ENCODE measurements around the gene S100A12. TPM values are rescaled to one million over a fixed set of nuclear protein-coding genes. Genes with fewer than 3 reads are reported as not detected.

The S100A12 gene
- total RNA-seq, 2 experiments from 2014 or later, result not detected

DNA sequence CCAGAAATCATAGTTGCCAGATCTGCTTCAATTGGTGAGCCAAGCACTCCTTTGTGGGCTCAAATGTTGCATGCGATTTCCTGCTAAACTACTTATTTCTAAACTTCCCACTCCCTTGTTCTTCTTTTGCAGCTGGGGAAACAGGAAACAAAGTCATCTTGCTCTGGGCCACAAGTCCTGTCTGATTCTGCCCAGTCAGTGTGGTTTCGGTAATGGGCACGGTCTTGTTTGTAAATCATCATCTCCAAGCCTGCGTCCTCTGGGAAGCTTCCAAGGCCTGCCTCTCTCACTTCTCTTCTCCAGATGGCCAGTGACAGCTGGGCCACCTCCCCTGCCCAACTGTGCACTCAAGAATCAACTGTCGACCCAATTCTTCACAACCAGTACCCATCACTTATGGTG, 11.1 kb upstream of the S100A12 start:
- no peaks in the 10 kb centered on the region for H3K4me1 Mint-ChIP-seq
- intact Hi-C loops (cut with DNase I, micrococcal nuclease), result no loop called here
- no peaks in the 10 kb centered on the region for H3K9me3 Mint-ChIP-seq (ENCODE audit: low read depth)
- H3K4me3 Mint-ChIP-seq, result no peak overlapping the region
- ChIA-PET POLR2A (no interaction called here), CTCF (interaction anchor here (0.6 to 0.7 kb wide), 2 partner anchors 34 to 57 kb away, joined by 3 read pairs; no protein-coding TSS in a partner anchor)
- DNase-seq, result no peak
- no peaks in the 10 kb centered on the region for H3K36me3 Mint-ChIP-seq (ENCODE audit: low read depth)
- no peak overlapping the region for H3K27ac Mint-ChIP-seq
- ATAC-seq, result no peak
- H3K27me3 Mint-ChIP-seq, result peaks cover 7% of the 10 kb centered on the region

DNA sequence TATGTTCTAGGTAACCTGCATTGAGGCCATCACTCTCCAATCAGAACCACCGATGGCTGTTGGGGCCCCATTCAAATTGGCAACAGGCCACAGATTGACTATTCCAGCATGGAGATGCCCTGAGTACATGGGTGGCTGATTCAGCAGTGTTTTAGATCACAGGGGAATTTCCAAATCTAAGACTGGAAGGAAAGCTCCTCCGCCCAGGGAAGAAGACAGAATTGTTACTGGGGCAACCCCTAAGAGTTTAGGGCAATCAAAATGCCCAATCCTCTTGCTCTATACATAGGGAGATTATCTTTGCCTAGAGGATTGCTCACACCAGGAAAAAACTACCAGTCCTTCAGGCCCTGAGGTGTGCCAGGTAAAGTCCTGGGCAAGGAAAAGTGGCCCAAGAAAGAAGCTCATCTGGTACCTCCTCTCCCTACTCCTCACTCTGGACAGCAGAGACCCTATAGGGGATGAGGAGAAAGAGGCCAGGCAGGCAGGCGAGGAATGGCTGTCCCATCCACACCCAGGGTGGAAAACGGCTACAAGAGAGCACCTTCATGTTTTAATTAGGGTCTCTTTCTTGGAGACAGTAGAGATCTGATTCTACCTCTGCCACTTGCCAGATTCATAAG, 9.6 kb upstream of the S100A12 start:
- no peak overlapping the region for H3K27ac Mint-ChIP-seq
- POLR2A ChIA-PET, result no interaction called here
- CTCF ChIA-PET, result interaction anchor here (0.8 kb wide), 1 partner anchor 148 kb away, joined by 3 read pairs; no protein-coding TSS in a partner anchor
- H3K36me3 Mint-ChIP-seq (ENCODE audit: low read depth), result no peaks in the 10 kb centered on the region
- H3K4me3 Mint-ChIP-seq, result no peak overlapping the region
- ATAC-seq (no peak), DNase-seq (no peak)
- peaks cover 9% of the 10 kb centered on the region for H3K27me3 Mint-ChIP-seq
- intact Hi-C loops (cut with DNase I, micrococcal nuclease), result no loop called here
- H3K9me3 Mint-ChIP-seq (ENCODE audit: low read depth), result no peaks in the 10 kb centered on the region
- no peaks in the 10 kb centered on the region for H3K4me1 Mint-ChIP-seq

DNA sequence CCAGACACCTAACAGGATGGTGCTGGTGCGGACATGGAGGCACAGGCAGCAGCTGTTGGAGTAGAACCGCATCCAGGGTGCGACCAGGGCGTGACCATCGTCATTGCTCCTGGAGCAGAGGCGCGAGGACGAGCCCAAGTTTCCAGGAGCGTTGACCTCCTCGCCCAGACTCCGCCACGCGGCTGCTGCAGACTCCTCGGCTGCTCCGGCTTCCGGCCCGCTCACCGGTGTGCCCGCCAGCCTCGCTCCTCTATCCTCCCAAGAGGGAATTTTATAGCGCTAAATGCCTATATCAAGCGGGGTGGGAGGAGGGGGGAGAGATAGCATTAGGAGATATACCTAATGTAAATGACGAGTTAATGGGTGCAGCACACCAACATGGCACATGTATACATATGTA, 5.3 kb upstream of the S100A12 start:
- POLR2A ChIA-PET, result no interaction called here
- H3K27ac Mint-ChIP-seq, result no peak overlapping the region
- no peak for ATAC-seq
- H3K4me1 Mint-ChIP-seq, result no peaks in the 10 kb centered on the region
- CTCF ChIA-PET, result no interaction called here
- no peak overlapping the region for H3K4me3 Mint-ChIP-seq
- intact Hi-C loops (cut with DNase I, micrococcal nuclease), result no loop called here
- no peaks in the 10 kb centered on the region for H3K9me3 Mint-ChIP-seq (ENCODE audit: low read depth)
- H3K36me3 Mint-ChIP-seq (ENCODE audit: low read depth), result no peaks in the 10 kb centered on the region
- peaks cover 26% of the 10 kb centered on the region for H3K27me3 Mint-ChIP-seq
- DNase-seq, result no peak

DNA sequence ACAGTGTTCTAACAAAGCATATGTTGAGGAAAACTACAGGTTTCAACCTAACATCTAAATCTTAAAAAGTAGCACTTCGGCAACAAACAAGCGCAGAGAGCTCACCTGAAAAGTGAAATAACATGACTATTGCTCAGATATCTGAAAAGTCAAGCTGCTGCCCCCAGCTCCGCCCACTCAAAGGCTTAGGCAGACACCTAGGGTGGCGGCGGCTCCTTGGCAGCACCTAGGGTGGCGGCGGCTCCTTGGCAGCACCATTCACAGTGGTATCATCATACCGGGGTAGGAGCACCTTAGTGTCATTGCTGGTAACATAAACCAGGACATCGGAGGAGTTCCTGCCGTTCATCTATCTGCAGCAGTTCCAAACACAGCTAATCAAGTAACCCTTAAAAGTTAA, 4.2 kb upstream of the S100A12 start:
- Mint-ChIP-seq H3K9me3 (ENCODE audit: low read depth) (no peaks in the 10 kb centered on the region), H3K27ac (no peak overlapping the region), H3K4me1 (no peaks in the 10 kb centered on the region), H3K36me3 (ENCODE audit: low read depth) (no peaks in the 10 kb centered on the region), H3K27me3 (peaks cover 26% of the 10 kb centered on the region), H3K4me3 (no peak overlapping the region)
- intact Hi-C loops (cut with DNase I, micrococcal nuclease), result no loop called here
- CTCF ChIA-PET, result interaction anchor here (0.6 kb wide), 1 partner anchor 97 kb away, joined by 3 read pairs; no protein-coding TSS in a partner anchor
- POLR2A ChIA-PET, result no interaction called here
- DNase-seq (no peak), ATAC-seq (no peak)

DNA sequence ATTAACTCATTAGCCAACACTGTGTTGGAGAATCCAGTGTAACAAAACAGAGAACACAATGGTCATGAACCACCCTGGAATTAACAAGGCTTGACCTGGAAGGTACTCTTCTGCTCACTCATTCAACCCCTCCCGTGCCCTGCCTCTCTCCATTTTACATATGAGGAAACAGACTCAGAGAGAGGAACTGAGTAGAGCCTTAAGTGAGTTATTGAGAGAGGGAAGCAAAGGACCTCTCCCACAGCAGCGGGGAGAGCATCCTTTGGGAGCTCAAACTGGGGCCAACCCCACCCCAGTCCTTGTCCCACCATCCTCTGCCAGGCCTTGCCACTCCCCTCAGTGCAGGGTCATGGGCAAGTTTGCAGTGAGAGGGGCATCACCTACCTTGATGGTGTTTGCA, 1.4 kb downstream of the S100A12 start:
- Mint-ChIP-seq H3K9me3 (ENCODE audit: low read depth) (no peaks in the 10 kb centered on the region), H3K27ac (no peak overlapping the region), H3K4me1 (no peaks in the 10 kb centered on the region), H3K4me3 (no peak overlapping the region), H3K36me3 (ENCODE audit: low read depth) (no peaks in the 10 kb centered on the region), H3K27me3 (peaks cover 16% of the 10 kb centered on the region)
- ATAC-seq (no peak), DNase-seq (no peak)
- ChIA-PET CTCF (interaction anchor here (0.6 to 2.2 kb wide), 2 partner anchors 31 to 148 kb away, joined by 3 to 5 read pairs; no protein-coding TSS in a partner anchor), POLR2A (no interaction called here)
- intact Hi-C loops (cut with DNase I, micrococcal nuclease), result no loop called here

DNA sequence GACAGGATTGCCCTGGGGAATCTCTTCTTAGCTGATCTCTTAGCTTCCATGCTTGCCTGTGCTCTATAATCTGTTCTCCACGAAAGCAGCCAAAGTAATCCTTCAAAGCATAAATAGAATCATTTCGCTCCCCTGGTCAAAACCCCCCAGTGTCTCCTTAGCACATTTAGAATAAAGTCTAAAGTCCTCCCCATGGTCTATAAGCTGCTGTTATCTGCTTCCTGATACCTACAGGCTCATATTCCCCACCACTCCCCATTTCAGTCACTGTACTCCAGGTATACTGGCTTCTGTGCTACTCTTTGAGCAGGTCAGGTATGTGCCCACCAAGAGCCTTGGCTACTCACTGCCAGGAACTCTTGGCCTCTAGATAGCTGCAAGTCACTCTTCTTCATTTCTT, 2.9 kb downstream of the S100A12 start:
- DNase-seq (no peak), ATAC-seq (no peak)
- Mint-ChIP-seq H3K27ac (no peak overlapping the region), H3K9me3 (ENCODE audit: low read depth) (no peaks in the 10 kb centered on the region), H3K4me1 (no peaks in the 10 kb centered on the region), H3K27me3 (peaks cover 8% of the 10 kb centered on the region), H3K4me3 (no peak overlapping the region), H3K36me3 (ENCODE audit: low read depth) (no peaks in the 10 kb centered on the region)
- ChIA-PET POLR2A (no interaction called here), CTCF (interaction anchor here (0.9 to 2.2 kb wide), 2 partner anchors 9 to 32 kb away, joined by 3 to 5 read pairs; no protein-coding TSS in a partner anchor)
- intact Hi-C loops (cut with DNase I, micrococcal nuclease), result no loop called here

DNA sequence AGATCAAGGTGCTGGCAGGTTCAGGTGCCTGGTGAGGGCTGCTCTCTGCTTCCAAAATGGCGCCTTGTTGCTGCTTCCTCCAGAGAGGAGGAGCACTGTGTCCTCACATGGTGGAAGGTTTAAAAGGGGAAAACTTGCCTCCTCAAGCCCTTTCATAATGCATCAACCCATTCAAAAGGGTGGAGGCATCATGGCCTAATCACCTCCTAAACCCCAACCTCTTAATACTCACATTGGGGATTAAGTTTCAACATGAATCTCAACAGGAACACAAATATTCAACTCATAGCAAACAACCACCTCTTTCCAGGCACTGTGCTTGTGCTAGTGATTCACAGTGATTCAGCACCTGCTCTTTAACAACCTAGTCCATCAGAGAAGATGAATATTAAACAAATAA, 4.2 kb downstream of the S100A12 start:
- ChIA-PET POLR2A (no interaction called here), CTCF (no interaction called here)
- no peak overlapping the region for H3K27ac Mint-ChIP-seq
- intact Hi-C loops (cut with DNase I, micrococcal nuclease), result no loop called here
- DNase-seq (no peak), ATAC-seq (no peak)
- peaks cover under 1% of the 10 kb centered on the region for H3K27me3 Mint-ChIP-seq
- H3K9me3 Mint-ChIP-seq (ENCODE audit: low read depth), result no peaks in the 10 kb centered on the region
- H3K4me3 Mint-ChIP-seq, result no peak overlapping the region
- no peaks in the 10 kb centered on the region for H3K4me1 Mint-ChIP-seq
- no peaks in the 10 kb centered on the region for H3K36me3 Mint-ChIP-seq (ENCODE audit: low read depth)

DNA sequence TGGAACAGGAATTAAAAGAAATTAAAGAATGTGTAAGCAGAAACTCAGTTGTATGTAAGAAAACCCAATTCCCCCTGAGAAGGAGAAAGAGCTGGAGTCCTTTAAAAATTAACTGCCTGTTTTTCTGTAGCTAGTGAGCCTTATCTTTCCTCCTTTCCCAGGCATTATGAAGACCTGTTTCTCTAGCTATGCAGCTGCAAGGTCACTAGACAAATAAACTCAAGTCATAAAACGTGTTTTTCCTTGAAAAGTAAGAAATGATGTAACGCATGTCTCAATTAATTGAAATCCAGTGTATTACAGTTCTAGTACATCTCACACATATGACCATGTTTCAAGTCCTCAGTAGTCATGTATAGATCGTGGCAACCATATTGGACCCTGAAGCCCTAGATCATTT, 5.3 kb downstream of the S100A12 start:
- ChIA-PET CTCF (no interaction called here), POLR2A (no interaction called here)
- Mint-ChIP-seq H3K36me3 (ENCODE audit: low read depth) (no peaks in the 10 kb centered on the region), H3K9me3 (ENCODE audit: low read depth) (no peaks in the 10 kb centered on the region), H3K4me3 (no peak overlapping the region), H3K27ac (no peak overlapping the region), H3K27me3 (no peaks in the 10 kb centered on the region), H3K4me1 (no peaks in the 10 kb centered on the region)
- DNase-seq, result no peak
- intact Hi-C loops (cut with DNase I, micrococcal nuclease), result no loop called here
- ATAC-seq, result no peak

DNA sequence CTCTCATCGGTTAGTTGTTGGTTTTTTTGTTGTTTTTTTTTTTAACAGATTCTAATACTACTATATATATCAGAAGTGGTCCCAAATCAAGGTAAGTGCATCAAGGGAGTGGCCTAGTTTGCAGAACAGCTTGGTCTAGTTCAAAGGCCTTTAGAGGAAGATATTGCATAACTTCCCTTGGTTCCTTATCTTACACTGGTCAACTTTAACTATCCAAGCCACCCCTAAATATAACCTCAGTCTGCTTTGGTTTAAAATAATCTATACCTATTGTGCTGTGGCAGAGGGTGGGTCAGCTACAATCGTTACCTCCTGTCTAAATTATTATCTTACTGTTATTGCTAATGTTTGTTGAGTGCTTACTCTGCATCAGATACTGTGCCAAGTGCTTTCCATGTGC, 6.9 kb downstream of the S100A12 start:
- ATAC-seq (no peak), DNase-seq (no peak)
- CTCF ChIA-PET, result no interaction called here
- intact Hi-C loops (cut with DNase I, micrococcal nuclease), result no loop called here
- Mint-ChIP-seq H3K27me3 (no peaks in the 10 kb centered on the region), H3K4me1 (no peaks in the 10 kb centered on the region), H3K27ac (no peak overlapping the region), H3K4me3 (no peak overlapping the region), H3K9me3 (ENCODE audit: low read depth) (no peaks in the 10 kb centered on the region), H3K36me3 (ENCODE audit: low read depth) (no peaks in the 10 kb centered on the region)
- POLR2A ChIA-PET, result no interaction called here

DNA sequence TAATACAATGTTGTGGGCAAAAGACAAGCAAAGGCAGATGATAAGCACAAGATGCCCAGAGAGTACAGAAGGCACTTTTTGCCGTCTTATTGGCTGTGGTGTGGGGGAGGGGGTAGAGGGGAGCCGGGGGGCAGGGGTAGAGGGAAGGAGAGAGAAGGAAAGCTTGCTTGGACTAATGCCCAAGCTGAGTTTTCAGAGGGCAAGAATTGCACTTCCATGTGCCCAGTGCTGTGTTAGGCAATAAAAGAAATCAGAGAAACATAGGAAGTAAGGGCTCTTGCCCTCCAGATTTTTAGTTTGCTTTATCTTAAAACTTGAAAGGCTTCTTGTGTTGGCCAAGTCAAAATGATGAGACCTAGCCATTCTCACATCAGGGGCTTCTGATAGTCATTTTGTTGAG, 8.3 kb downstream of the S100A12 start:
- Mint-ChIP-seq H3K27ac (no peak overlapping the region), H3K9me3 (ENCODE audit: low read depth) (no peaks in the 10 kb centered on the region), H3K27me3 (peaks cover 4% of the 10 kb centered on the region), H3K36me3 (ENCODE audit: low read depth) (no peaks in the 10 kb centered on the region), H3K4me1 (no peaks in the 10 kb centered on the region), H3K4me3 (no peak overlapping the region)
- ATAC-seq (no peak), DNase-seq (no peak)
- intact Hi-C loops (cut with DNase I, micrococcal nuclease), result no loop called here
- CTCF ChIA-PET, result interaction anchor here (1.0 kb wide), 1 partner anchor 15 kb away, joined by 3 read pairs; no protein-coding TSS in a partner anchor
- POLR2A ChIA-PET, result no interaction called here

DNA sequence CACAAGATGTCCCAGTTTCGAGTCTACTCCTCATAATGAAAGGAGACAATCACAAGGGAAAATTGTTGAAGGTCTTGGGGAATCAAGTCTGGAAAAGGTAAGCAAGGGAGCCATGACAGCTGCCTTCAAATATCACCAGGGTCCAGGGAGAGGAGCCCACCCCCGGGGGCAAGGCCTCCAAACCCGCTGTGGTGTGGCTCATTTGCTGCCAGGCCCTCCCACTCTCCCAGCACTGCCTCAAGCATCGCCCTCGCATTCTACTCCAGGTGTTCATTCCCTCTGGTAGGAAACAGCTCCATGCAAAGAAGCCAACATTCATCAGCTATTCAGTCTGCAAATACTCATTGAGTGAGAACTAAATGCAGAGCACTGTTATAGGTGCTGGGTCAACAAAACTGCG, 9.2 kb downstream of the S100A12 start:
- Mint-ChIP-seq H3K4me3 (no peak overlapping the region), H3K27ac (no peak overlapping the region), H3K9me3 (ENCODE audit: low read depth) (no peaks in the 10 kb centered on the region), H3K36me3 (ENCODE audit: low read depth) (no peaks in the 10 kb centered on the region), H3K27me3 (peaks cover 4% of the 10 kb centered on the region), H3K4me1 (no peaks in the 10 kb centered on the region)
- intact Hi-C loops (cut with DNase I, micrococcal nuclease), result no loop called here
- ChIA-PET CTCF (interaction anchor here (0.9 kb wide), 1 partner anchor 14 kb away, joined by 4 read pairs; no protein-coding TSS in a partner anchor), POLR2A (no interaction called here)
- no peak for DNase-seq
- ATAC-seq, result no peak

DNA sequence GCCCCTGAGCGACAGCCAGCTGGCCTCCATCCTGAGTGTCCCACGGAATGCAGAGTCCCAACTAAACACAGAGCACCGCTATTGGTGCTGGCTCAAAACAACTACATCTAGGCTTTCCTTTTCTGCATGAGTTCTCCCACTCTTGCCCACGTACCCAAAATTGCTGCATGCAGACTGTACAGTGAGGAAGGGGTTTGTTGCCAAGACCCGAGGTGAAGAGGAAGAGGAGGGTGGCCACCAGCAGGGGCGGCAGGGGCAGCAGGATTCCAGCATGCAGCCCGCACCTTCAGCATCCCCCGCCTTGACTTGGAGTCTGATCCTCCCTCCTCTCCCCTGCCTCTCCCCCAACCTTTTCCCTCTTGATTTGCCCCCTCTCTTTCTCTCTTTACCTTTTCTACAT, 9.7 kb downstream of the S100A12 start:
- ChIA-PET POLR2A (no interaction called here), CTCF (interaction anchor here (0.9 to 1.4 kb wide), 2 partner anchors 13 kb away, joined by 4 to 5 read pairs; no protein-coding TSS in a partner anchor)
- Mint-ChIP-seq H3K27me3 (peaks cover 4% of the 10 kb centered on the region), H3K9me3 (ENCODE audit: low read depth) (no peaks in the 10 kb centered on the region), H3K4me3 (no peak overlapping the region), H3K36me3 (ENCODE audit: low read depth) (no peaks in the 10 kb centered on the region), H3K4me1 (no peaks in the 10 kb centered on the region), H3K27ac (no peak overlapping the region)
- no peak for DNase-seq
- no peak for ATAC-seq
- intact Hi-C loops (cut with DNase I, micrococcal nuclease), result no loop called here
